Spleen (tissue), 11 donors: ENCODE results near the gene SPNS1. TPM values are rescaled to one million over a fixed set of nuclear protein-coding genes. Genes with fewer than 3 reads are reported as not detected.

ENCODE experiments used
- DNase-seq: peaks from one replicate; pipeline ENCODE4 v3.0.0-alpha.2; 2020
- H3K27ac ChIP-seq, 8 donors: fragments of 200-600 bp; sonication (generic) in 7 of 8; 1 replicate in 4 of 8; 2 replicates in 4 of 8; pipeline versions ENCODE4 v1.5.0 to v1.8.0; 2016 to 2021; ENCODE audit warnings: inconsistent platforms in 4 of 8, mild to moderate bottlenecking in 4 of 8, moderate library complexity in 1 of 8
- H3K27me3 ChIP-seq, 7 donors: fragments of 200-600 bp; sonication (generic) in 6 of 7; replicated peaks in 1 of 7; 1 replicate in 4 of 7; 2 replicates in 3 of 7; pipeline versions ENCODE4 v1.5.0 to v1.8.0; 2016 to 2021; ENCODE audit warnings: inconsistent platforms in 3 of 7, mild to moderate bottlenecking in 1 of 7
- H3K36me3 ChIP-seq, 6 donors: fragments of 200-600 bp; sonication (generic) in 5 of 6; 1 replicate in 4 of 6; 2 replicates in 2 of 6; pipeline versions ENCODE4 v1.5.0 to v1.8.0; 2016 to 2021; ENCODE audit warnings: inconsistent platforms in 2 of 6
- H3K4me1 ChIP-seq, 6 donors: fragments of 200-600 bp; sonication (generic) in 5 of 6; 1 replicate in 3 of 6; 2 replicates in 3 of 6; pipeline versions ENCODE4 v1.5.0 to v1.8.0; 2016 to 2021; ENCODE audit warnings: inconsistent platforms in 3 of 6
- H3K4me3 ChIP-seq, 8 donors: fragments of 200-600 bp; sonication (generic) in 7 of 8; 1 replicate in 4 of 8; 2 replicates in 4 of 8; pipeline versions ENCODE4 v1.5.0 to v1.8.0; 2016 to 2021; ENCODE audit warnings: inconsistent platforms in 4 of 8, mild to moderate bottlenecking in 4 of 8, moderate library complexity in 2 of 8
- H3K9me3 ChIP-seq, 8 donors: fragments of 200-600 bp; sonication (generic) in 7 of 8; 1 replicate in 4 of 8; 2 replicates in 4 of 8; pipeline versions ENCODE4 v1.5.0 to v1.8.0; 2016 to 2021; ENCODE audit warnings: inconsistent platforms in 4 of 8
- CTCF ChIP-seq, 11 experiments: fragments of 200-600 bp in 7 of 11; fragments of 450-650 bp in 4 of 11; sonication (generic) in 4 of 11; IDR thresholded peaks in 8 of 11; conservative IDR thresholded peaks in 3 of 11; 1 replicate in 7 of 11; 2 replicates in 4 of 11; pipeline versions ENCODE4 v1.4.0 to v1.8.0; 2016 to 2021; ENCODE audit warnings: antibody characterized with exemption in 11 of 11, inconsistent platforms in 4 of 11, mild to moderate bottlenecking in 1 of 11
- POLR2A ChIP-seq, 3 donors: fragments of 450-650 bp; IDR thresholded peaks; one replicate each; pipeline ENCODE4 v1.5.1; 2017; ENCODE audit warnings: antibody characterized with exemption in 3 of 3, mild to moderate bottlenecking in 1 of 3
- POLR2AphosphoS5 ChIP-seq, 3 donors: sonication (generic); formaldehyde crosslinking; IDR thresholded peaks; one replicate each; pipeline ENCODE4 v1.5.1; 2017; ENCODE audit warnings: antibody characterized with exemption in 3 of 3
- WGBS, 5 donors: extraction: QIAGEN DNeasy Blood & Tissue Kit in 3 of 5; methylation state at CpG; one replicate each; pipeline versions ENCODE4 v1.1.5 to v1.1.7; 2013 to 2018; 5-methylcytosine and 5-hydroxymethylcytosine counted together
- intact Hi-C: fragments of 100-400 bp; cut with DNase I; formaldehyde crosslinking; loops from one replicate; pipeline ENCODE4 v1.15.0; 2023; ENCODE audit warnings: low total_unique reads
- polyA plus RNA-seq, 3 donors: library from polyadenylated mRNA; stranded (reverse); fragments of 200-250 nt; gene quantifications; one replicate each; pipeline ENCODE4 v1.2.1, GENCODE V29; 2013
- total RNA-seq, 7 donors: library from RNA; depleted of rRNA in 3 of 7; stranded (reverse); fragments of >200 nt in 3 of 7; fragmentation: NEBNext Ultra II Directional in 4 of 7; extraction: Animal tissue kit (Norgen Biotek cat#: 25700) in 4 of 7; gene quantifications; one replicate each; pipeline versions ENCODE4 v1.1.0 to v1.2.1, GENCODE V29; 2016 to 2021
- donor health status: healthy with polysubstance abuse.
- donor health status: DM: no; HTN: no; CAD: no; lungs with moderate emphysema.
- donor health status: DM: no; HTN: no; CAD: no.
- donor health status: Bipolar disorder and iron deficiency.
- donor health status: healthy.
- donor health status: DM: no; HTN: no; CAD: no.
- donor health status: DM: yes; HTN: yes; CAD: no.

The SPNS1 gene
- total and polyA plus RNA-seq, 10 donors: 26.9 to 91.4 (median 30.9) TPM

DNA sequence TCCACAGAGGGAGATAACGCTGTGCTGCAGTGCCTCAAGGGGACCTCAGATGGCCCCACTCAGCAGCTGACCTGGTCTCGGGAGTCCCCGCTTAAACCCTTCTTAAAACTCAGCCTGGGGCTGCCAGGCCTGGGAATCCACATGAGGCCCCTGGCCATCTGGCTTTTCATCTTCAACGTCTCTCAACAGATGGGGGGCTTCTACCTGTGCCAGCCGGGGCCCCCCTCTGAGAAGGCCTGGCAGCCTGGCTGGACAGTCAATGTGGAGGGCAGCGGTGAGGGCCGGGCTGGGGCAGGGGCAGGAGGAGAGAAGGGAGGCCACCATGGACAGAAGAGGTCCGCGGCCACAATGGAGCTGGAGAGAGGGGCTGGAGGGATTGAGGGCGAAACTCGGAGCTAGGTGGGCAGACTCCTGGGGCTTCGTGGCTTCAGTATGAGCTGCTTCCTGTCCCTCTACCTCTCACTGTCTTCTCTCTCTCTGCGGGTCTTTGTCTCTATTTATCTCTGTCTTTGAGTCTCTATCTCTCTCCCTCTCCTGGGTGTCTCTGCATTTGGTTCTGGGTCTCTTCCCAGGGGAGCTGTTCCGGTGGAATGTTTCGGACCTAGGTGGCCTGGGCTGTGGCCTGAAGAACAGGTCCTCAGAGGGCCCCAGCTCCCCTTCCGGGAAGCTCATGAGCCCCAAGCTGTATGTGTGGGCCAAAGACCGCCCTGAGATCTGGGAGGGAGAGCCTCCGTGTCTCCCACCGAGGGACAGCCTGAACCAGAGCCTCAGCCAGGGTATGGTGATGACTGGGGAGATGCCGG, 42.0 kb upstream of the SPNS1 start:
- Histone ChIP-seq H3K4me3 (peak overlapping the region; percentile 21 to 74 (median 46)), H3K36me3 (peaks cover 0 to 34% (median 0%) of the 10 kb centered on the region in 6 donors), H3K27ac (peak overlapping the region; percentile 41 to 88 (median 74)), H3K27me3 (no peaks in the 10 kb centered on the region), H3K4me1 (peaks cover 11 to 73% (median 33%) of the 10 kb centered on the region in 6 donors), H3K9me3 (no peaks in the 10 kb centered on the region)
- DNase-seq: no peak
- TF ChIP-seq POLR2A (IDR thresholded peaks at IDR 0.05) (no peak), CTCF (IDR thresholded peaks at IDR 0.05 in 8 of 11, conservative IDR thresholded peaks at IDR 0.05 in 3 of 11) (no peak), POLR2AphosphoS5 (IDR thresholded peaks at IDR 0.05) (no peak)
- intact Hi-C loops: no loop called here
- 57 to 78% (median 75%) methylated on average over 20 of the region's 20 CpGs for WGBS, 5 donors

GRCh38 chr16:28933171-28933570, 41.4 kb upstream of the SPNS1 start:
- Histone ChIP-seq H3K4me1 (peaks cover 11 to 69% (median 33%) of the 10 kb centered on the region in 6 donors), H3K9me3 (no peaks in the 10 kb centered on the region), H3K27ac (peak overlapping the region in 7 of 8 donors; percentile 48 to 88 (median 81)), H3K4me3 (peak overlapping the region; percentile 21 to 74 (median 46)), H3K36me3 (peaks cover 0 to 41% (median 0%) of the 10 kb centered on the region in 6 donors), H3K27me3 (no peaks in the 10 kb centered on the region)
- DNase-seq: no peak
- TF ChIP-seq POLR2A (IDR thresholded peaks at IDR 0.05) (no peak), CTCF (IDR thresholded peaks at IDR 0.05 in 8 of 11, conservative IDR thresholded peaks at IDR 0.05 in 3 of 11) (no peak), POLR2AphosphoS5 (IDR thresholded peaks at IDR 0.05) (no peak)
- 70 to 82% (median 79%) methylated on average over 5 to 8 of the region's 8 CpGs for WGBS, 5 donors
- intact Hi-C loops: no loop called here

DNA sequence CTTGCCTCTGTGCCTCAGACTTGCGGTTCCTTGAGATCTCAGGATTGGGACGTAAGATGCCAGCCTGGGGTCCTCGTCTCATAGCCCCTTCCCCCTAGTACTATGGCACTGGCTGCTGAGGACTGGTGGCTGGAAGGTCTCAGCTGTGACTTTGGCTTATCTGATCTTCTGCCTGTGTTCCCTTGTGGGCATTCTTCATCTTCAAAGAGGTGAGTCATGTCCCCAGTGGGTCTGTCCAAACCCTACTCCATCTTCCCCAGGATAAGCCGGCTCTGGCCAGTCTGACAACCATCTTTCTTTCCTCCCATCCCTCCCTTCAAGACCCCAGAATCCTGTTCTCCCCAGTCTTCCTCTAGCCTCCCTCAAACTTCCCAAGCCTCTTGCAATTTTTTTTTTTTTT, 39.2 kb upstream of the SPNS1 start:
- intact Hi-C loops: no loop called here
- DNase-seq: no peak
- Histone ChIP-seq H3K27ac (no peak overlapping the region), H3K36me3 (peaks cover 0 to 53% (median 0%) of the 10 kb centered on the region in 6 donors), H3K4me1 (peaks cover 11 to 63% (median 31%) of the 10 kb centered on the region in 6 donors), H3K27me3 (no peaks in the 10 kb centered on the region), H3K4me3 (no peak overlapping the region), H3K9me3 (no peaks in the 10 kb centered on the region)
- WGBS, 5 donors: 95 to 100% (median 97%) methylated on average over 3 to 4 of the region's 4 CpGs
- TF ChIP-seq POLR2AphosphoS5 (IDR thresholded peaks at IDR 0.05) (no peak), POLR2A (IDR thresholded peaks at IDR 0.05) (no peak), CTCF (IDR thresholded peaks at IDR 0.05 in 8 of 11, conservative IDR thresholded peaks at IDR 0.05 in 3 of 11) (no peak)
